HepG2 (cell line): ENCODE data around the gene ALDH1A1. TPM values are rescaled to one million over a fixed set of nuclear protein-coding genes. Genes with fewer than 3 reads are reported as not detected.

Experiments used
- ARNT2 ChIP-seq: sonication (generic); formaldehyde crosslinking; IDR thresholded peaks from 2 replicates; pipeline ENCODE4 v1.8.0; 2022; ENCODE audit warnings: mild to moderate bottlenecking, low read depth, missing genetic modification reagents, moderate library complexity
- BRD4 ChIP-seq: sonication (generic); formaldehyde crosslinking; IDR thresholded peaks from 2 replicates; pipeline ENCODE4 v1.4.0; 2020; ENCODE audit warnings: missing genetic modification reagents
- EHMT2 ChIP-seq: fragments of 200-600 bp; sonication (generic); IDR thresholded peaks from 2 replicates; pipeline ENCODE4 v1.7.0; 2017; ENCODE audit warnings: antibody characterized with exemption, low read depth, low read length, borderline replicate concordance
- EP300 ChIP-seq, 3 experiments: sonication (generic) in 1 of 3; formaldehyde crosslinking in 1 of 3; IDR thresholded peaks; 2 replicates each; pipeline versions ENCODE4 v1.5.1 to v1.6.1; 2011 to 2020; ENCODE audit warnings: low read depth in 2 of 3, low read length in 2 of 3, borderline replicate concordance in 1 of 3, improper control_type of control experiment in 1 of 3, mild to moderate bottlenecking in 1 of 3, missing genetic modification reagents in 1 of 3, moderate library complexity in 1 of 3
- EZH2 ChIP-seq: conservative IDR thresholded peaks from 2 replicates; pipeline ENCODE4 v1.6.1; 2012; ENCODE audit warnings: mild to moderate bottlenecking, low read depth, low read length, moderate library complexity
- GATA4 ChIP-seq: sonication (generic); IDR thresholded peaks from 2 replicates; pipeline ENCODE4 v1.6.1; 2016; ENCODE audit warnings: antibody characterized with exemption, low read depth, borderline replicate concordance
- HOXA3 ChIP-seq: sonication (generic); formaldehyde crosslinking; IDR thresholded peaks from 2 replicates; pipeline ENCODE4 v1.5.0; 2020; ENCODE audit warnings: missing genetic modification reagents
- KDM4B ChIP-seq: sonication (generic); formaldehyde crosslinking; IDR thresholded peaks from 2 replicates; pipeline ENCODE4 v1.4.0; 2020; ENCODE audit warnings: missing genetic modification reagents
- KMT2A ChIP-seq: sonication (generic); formaldehyde crosslinking; IDR thresholded peaks from 2 replicates; pipeline ENCODE4 v1.4.0; 2020; ENCODE audit warnings: missing genetic modification reagents
- RAD51 ChIP-seq: fragments of 450-650 bp; IDR thresholded peaks from 2 replicates; pipeline ENCODE4 v1.6.1; 2016; ENCODE audit warnings: borderline replicate concordance
- SCMH1 ChIP-seq: sonication (generic); formaldehyde crosslinking; IDR thresholded peaks from 2 replicates; pipeline ENCODE4 v1.9.0; 2021; ENCODE audit warnings: missing genetic modification reagents, mild to moderate bottlenecking, borderline replicate concordance
- SMARCE1 ChIP-seq: fragments of 450-650 bp; IDR thresholded peaks from 2 replicates; pipeline ENCODE4 v1.6.1; 2017; ENCODE audit warnings: borderline replicate concordance
- SNAPC2 ChIP-seq: sonication (generic); formaldehyde crosslinking; IDR thresholded peaks from 2 replicates; pipeline ENCODE4 v1.8.1; 2022; ENCODE audit warnings: mild to moderate bottlenecking, missing genetic modification reagents
- SOX13 ChIP-seq, 3 experiments: fragments of 450-650 bp in 1 of 3; sonication (generic) in 1 of 3; formaldehyde crosslinking in 1 of 3; IDR thresholded peaks in 2 of 3; conservative IDR thresholded peaks in 1 of 3; 2 replicates each; pipeline versions ENCODE4 v1.5.0 to v1.6.1; 2016 to 2020; ENCODE audit warnings: antibody characterized with exemption in 1 of 3, mild to moderate bottlenecking in 1 of 3, missing compliant biosample characterization in 1 of 3, missing genetic modification reagents in 1 of 3, moderate library complexity in 1 of 3
- TGIF2 ChIP-seq: IDR thresholded peaks from 2 replicates; pipeline ENCODE4 v1.6.1; 2016; ENCODE audit warnings: control low read depth, missing compliant biosample characterization
- ZIK1 ChIP-seq: sonication (generic); formaldehyde crosslinking; IDR thresholded peaks from 2 replicates; pipeline ENCODE4 v1.5.0; 2020; ENCODE audit warnings: mild to moderate bottlenecking, low read depth, missing genetic modification reagents, borderline replicate concordance
- ZNF3 ChIP-seq: IDR thresholded peaks from 2 replicates; pipeline ENCODE4 v1.7.0; 2017; ENCODE audit warnings: inconsistent platforms
- ZNF446 ChIP-seq: sonication (generic); formaldehyde crosslinking; IDR thresholded peaks from 2 replicates; pipeline ENCODE4 v1.5.0; 2020; ENCODE audit warnings: mild to moderate bottlenecking, missing genetic modification reagents
- ZNF782 ChIP-seq: sonication (generic); formaldehyde crosslinking; IDR thresholded peaks from 2 replicates; pipeline ENCODE4 v1.4.0; 2020; ENCODE audit warnings: missing genetic modification reagents, mild to moderate bottlenecking, borderline replicate concordance
- ZNF878 ChIP-seq: sonication (generic); formaldehyde crosslinking; IDR thresholded peaks from 2 replicates; pipeline ENCODE4 v1.8.1; 2023; ENCODE audit warnings: mild to moderate bottlenecking, missing genetic modification reagents, moderate library complexity
- ZSCAN12 ChIP-seq: sonication (generic); formaldehyde crosslinking; IDR thresholded peaks from 2 replicates; pipeline ENCODE4 v1.9.0; 2021; ENCODE audit warnings: mild to moderate bottlenecking, missing genetic modification reagents
- polyA plus RNA-seq, 8 experiments: library from polyadenylated mRNA; depleted of rRNA in 3 of 8; stranded (reverse) in 7 of 8; unstranded in 1 of 8; fragments of >200 nt; fragmentation: Illumina TruSeq in 4 of 8; extraction: Trizol in 4 of 8; gene quantifications; 2 replicates each; pipeline versions ENCODE4 v1.2.1 to v1.2.3, GENCODE V29; 2011 to 2016; ENCODE audit warnings: low read depth in 4 of 8, missing spikeins in 1 of 8, mixed read lengths in 1 of 8; ENCODE audit not compliant: insufficient read depth in 1 of 8
- total RNA-seq, 5 experiments: library from RNA; depleted of rRNA; stranded (reverse); fragments of >200 nt; fragmentation: Illumina TruSeq; extraction: Trizol; gene quantifications; 2 replicates each; pipeline ENCODE4 v1.2.3, GENCODE V29; 2016; ENCODE audit warnings: low read depth in 1 of 5
- TF ChIP-seq, protein P1 (sequence below): sonication (generic); formaldehyde crosslinking; IDR thresholded peaks from 2 replicates; pipeline ENCODE4 v1.9.0; 2021; ENCODE audit warnings: missing genetic modification reagents, mild to moderate bottlenecking, borderline replicate concordance
- TF ChIP-seq, protein P2 (sequence below): IDR thresholded peaks from 2 replicates; pipeline ENCODE4 v1.6.1; 2016; ENCODE audit warnings: mild to moderate bottlenecking, missing biosample characterization, missing genetic modification reagents
- TF ChIP-seq, protein P3 (sequence below): sonication (generic); formaldehyde crosslinking; conservative IDR thresholded peaks from 2 replicates; pipeline ENCODE4 v1.8.0; 2022; ENCODE audit warnings: mild to moderate bottlenecking, moderate library complexity, missing genetic modification reagents

ALDH1A1 gene
- total and polyA plus RNA-seq, 2 of the 13 experiments (the other 11 are each of a cell fraction or from before 2014, with no cell fraction given): 88.2 to 439 TPM

DNA sequence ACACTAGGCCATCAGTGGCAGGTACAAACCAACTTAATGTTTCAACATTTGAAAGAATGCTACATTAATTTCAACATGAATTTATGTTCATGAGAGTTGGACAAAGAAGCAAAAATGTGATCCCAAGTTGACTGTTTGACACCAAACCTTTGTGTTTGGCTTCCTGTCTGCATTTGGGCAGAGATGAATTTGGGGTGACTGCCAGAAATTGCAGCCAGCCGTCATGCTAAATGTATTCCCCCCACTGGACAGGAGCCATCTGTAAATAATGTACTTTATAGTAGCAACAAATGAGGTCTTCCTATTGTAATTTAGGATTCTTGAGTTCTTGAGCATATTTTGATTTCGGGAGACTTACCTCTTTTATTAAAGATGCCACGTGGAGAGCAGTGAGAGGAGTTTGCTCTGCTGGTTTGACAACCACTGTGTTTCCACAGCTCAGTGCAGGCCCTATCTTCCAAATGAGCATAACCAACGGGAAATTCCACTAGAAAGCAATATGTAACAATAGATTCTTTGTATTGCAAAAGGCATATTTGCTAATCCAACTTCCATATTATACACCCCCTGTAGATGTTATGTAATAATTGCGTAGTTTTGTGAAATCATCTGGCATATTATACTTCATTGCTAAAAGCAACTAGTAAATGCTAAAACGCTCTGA lies 27.6 kb downstream of the ALDH1A1 start (continued):
- TF ChIP-seq, protein P1, sequence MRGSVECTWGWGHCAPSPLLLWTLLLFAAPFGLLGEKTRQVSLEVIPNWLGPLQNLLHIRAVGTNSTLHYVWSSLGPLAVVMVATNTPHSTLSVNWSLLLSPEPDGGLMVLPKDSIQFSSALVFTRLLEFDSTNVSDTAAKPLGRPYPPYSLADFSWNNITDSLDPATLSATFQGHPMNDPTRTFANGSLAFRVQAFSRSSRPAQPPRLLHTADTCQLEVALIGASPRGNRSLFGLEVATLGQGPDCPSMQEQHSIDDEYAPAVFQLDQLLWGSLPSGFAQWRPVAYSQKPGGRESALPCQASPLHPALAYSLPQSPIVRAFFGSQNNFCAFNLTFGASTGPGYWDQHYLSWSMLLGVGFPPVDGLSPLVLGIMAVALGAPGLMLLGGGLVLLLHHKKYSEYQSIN (CRISPR knock-in tag): no peak
- TF ChIP-seq BRD4 (CRISPR knock-in tag): no peak
- no peak for TF ChIP-seq SOX13 (IDR thresholded peaks at IDR 0.05)
- TF ChIP-seq SOX13 (CRISPR knock-in tag; conservative IDR thresholded peaks at IDR 0.05 in 1 of 2, IDR thresholded peaks at IDR 0.05 in 1 of 2): peak in 1 of 2 experiments; percentile 71; a peak in 2 of 4 replicates
- TF ChIP-seq, protein P2, sequence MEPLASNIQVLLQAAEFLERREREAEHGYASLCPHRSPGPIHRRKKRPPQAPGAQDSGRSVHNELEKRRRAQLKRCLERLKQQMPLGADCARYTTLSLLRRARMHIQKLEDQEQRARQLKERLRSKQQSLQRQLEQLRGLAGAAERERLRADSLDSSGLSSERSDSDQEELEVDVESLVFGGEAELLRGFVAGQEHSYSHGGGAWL: no peak
- TF ChIP-seq EHMT2: 0 out of 2 replicates have a peak, but pooled peaks have one; percentile 21
- peak in 1 of 2 experiments; percentile 64; a peak in 2 of 4 replicates for TF ChIP-seq EP300 (IDR thresholded peaks at IDR 0.05; ENCODE audit: low read depth in 2 of 2, low read length in 2 of 2)
- no peak for TF ChIP-seq EP300 (CRISPR knock-in tag; IDR thresholded peaks at IDR 0.05; ENCODE audit: borderline replicate concordance)
- no peak for TF ChIP-seq ZNF782 (CRISPR knock-in tag)
- no peak for TF ChIP-seq ZNF878
- no peak for TF ChIP-seq ZNF446
- 0 out of 2 replicates have a peak, but pooled peaks have one; percentile 18 for TF ChIP-seq TGIF2 (CRISPR knock-in tag)
- no peak for TF ChIP-seq KMT2A (CRISPR knock-in tag)
- TF ChIP-seq ZNF3 (CRISPR knock-in tag): no peak
- no peak for TF ChIP-seq KDM4B (CRISPR knock-in tag)
- TF ChIP-seq ZIK1 (CRISPR knock-in tag): no peak
- no peak for TF ChIP-seq ARNT2
- no peak for TF ChIP-seq EZH2
- TF ChIP-seq, protein P3, sequence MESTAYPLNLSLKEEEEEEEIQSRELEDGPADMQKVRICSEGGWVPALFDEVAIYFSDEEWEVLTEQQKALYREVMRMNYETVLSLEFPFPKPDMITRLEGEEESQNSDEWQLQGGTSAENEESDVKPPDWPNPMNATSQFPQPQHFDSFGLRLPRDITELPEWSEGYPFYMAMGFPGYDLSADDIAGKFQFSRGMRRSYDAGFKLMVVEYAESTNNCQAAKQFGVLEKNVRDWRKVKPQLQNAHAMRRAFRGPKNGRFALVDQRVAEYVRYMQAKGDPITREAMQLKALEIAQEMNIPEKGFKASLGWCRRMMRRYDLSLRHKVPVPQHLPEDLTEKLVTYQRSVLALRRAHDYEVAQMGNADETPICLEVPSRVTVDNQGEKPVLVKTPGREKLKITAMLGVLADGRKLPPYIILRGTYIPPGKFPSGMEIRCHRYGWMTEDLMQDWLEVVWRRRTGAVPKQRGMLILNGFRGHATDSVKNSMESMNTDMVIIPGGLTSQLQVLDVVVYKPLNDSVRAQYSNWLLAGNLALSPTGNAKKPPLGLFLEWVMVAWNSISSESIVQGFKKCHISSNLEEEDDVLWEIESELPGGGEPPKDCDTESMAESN (CRISPR knock-in tag): no peak
- no peak for TF ChIP-seq RAD51
- 0 out of 2 replicates have a peak, but pooled peaks have one; percentile 17 for TF ChIP-seq HOXA3 (CRISPR knock-in tag)
- TF ChIP-seq GATA4: no peak
- TF ChIP-seq SNAPC2 (CRISPR knock-in tag): no peak
- TF ChIP-seq SMARCE1: no peak
- TF ChIP-seq SCMH1 (CRISPR knock-in tag): no peak
- no peak for TF ChIP-seq ZSCAN12 (CRISPR knock-in tag)
